ENCODE measurements around the gene CASP7. TPM values are rescaled to one million over a fixed set of nuclear protein-coding genes. Genes with fewer than 3 reads are reported as not detected.

Gene CASP7
- total RNA-seq, 1 donor from 2014 or later = 3.9 TPM

GRCh38 chr10:113712755-113713639 is 33.3 kb downstream of the CASP7 start:
- DNase-seq = no peak

GRCh38 chr10:113713640-113713982 is 33.9 kb downstream of the CASP7 start:
- DNase-seq = no peak

- DNase-seq = no peak
Measured at GRCh38 chr10:113716109-113716910, 36.6 kb downstream of the CASP7 start.

- DNase-seq = no peak
Measured at GRCh38 chr10:113718969-113719822, 39.5 kb downstream of the CASP7 start.

- DNase-seq = no peak
Measured at GRCh38 chr10:113720386-113720785, 40.7 kb downstream of the CASP7 start.

- DNase-seq = no peak
Measured at GRCh38 chr10:113732160-113732881, 52.6 kb downstream of the CASP7 start.

- DNase-seq = no peak
Measured at GRCh38 chr10:113732966-113733365, 53.3 kb downstream of the CASP7 start.

GRCh38 chr10:113733635-113734034 is 53.9 kb downstream of the CASP7 start:
- no peak for DNase-seq

- DNase-seq = no peak
Measured at GRCh38 chr10:113735913-113736312, 56.2 kb downstream of the CASP7 start.

GRCh38 chr10:113736576-113736975 is 56.9 kb downstream of the CASP7 start:
- DNase-seq = no peak

- no peak for DNase-seq
Measured at GRCh38 chr10:113739031-113739430, 59.3 kb downstream of the CASP7 start.

GRCh38 chr10:113739577-113739976 is 59.9 kb downstream of the CASP7 start:
- no peak for DNase-seq

GRCh38 chr10:113740850-113741249 is 61.1 kb downstream of the CASP7 start:
- no peak for DNase-seq

GRCh38 chr10:113742466-113742865 is 62.8 kb downstream of the CASP7 start:
- DNase-seq = no peak

- no peak for DNase-seq
Measured at GRCh38 chr10:113743594-113743993, 63.9 kb downstream of the CASP7 start.

GRCh38 chr10:113745374-113745773 is 65.7 kb downstream of the CASP7 start:
- no peak for DNase-seq

GRCh38 chr10:113746217-113746957 is 66.7 kb downstream of the CASP7 start:
- no peak for DNase-seq

GRCh38 chr10:113751181-113751732 is 71.5 kb downstream of the CASP7 start, which contains the start of gene PLEKHS1:
Gene PLEKHS1, plus strand, starts transcription at chr10:113751682. Its CDS starts 3,596 bp downstream, at chr10:113755278.
- no peak for DNase-seq

GRCh38 chr10:113752553-113752952 is 72.8 kb downstream of the CASP7 start:
- DNase-seq = no peak

- DNase-seq = no peak
Measured at GRCh38 chr10:113753020-113753692, 73.4 kb downstream of the CASP7 start.

Data from occipital lobe (tissue), 2 donors.